Neural progenitor cell (in vitro differentiated cells): ENCODE measurements around the gene PIGQ. TPM values are rescaled to one million over a fixed set of nuclear protein-coding genes. Genes with fewer than 3 reads are reported as not detected.

Experiments used
- DNase-seq: peaks from one replicate; pipeline ENCODE4 v3.0.0-alpha.2; 2016; ENCODE audit warnings: low spot score
- H2AFZ ChIP-seq: fragments of 200-600 bp; sonication (generic); replicated peaks from 2 replicates; pipeline ENCODE4 v1.6.1; 2016; ENCODE audit warnings: antibody characterized with exemption
- H3F3A ChIP-seq: fragments of 200-600 bp; sonication (generic); 2 replicates; pipeline ENCODE4 v1.6.1; 2016; ENCODE audit warnings: antibody characterized with exemption, low read depth
- H3K27ac ChIP-seq: fragments of 200-600 bp; sonication (generic); 2 replicates; pipeline ENCODE4 v1.5.1; 2016; ENCODE audit warnings: mild to moderate bottlenecking
- H3K27me3 ChIP-seq: fragments of 200-600 bp; sonication (generic); 2 replicates; pipeline ENCODE4 v1.6.1; 2016; ENCODE audit warnings: mild to moderate bottlenecking, moderate library complexity
- H3K36me3 ChIP-seq: fragments of 200-600 bp; sonication (generic); 2 replicates; pipeline ENCODE4 v1.5.1; 2016
- H3K4me1 ChIP-seq: fragments of 200-600 bp; sonication (generic); 2 replicates; pipeline ENCODE4 v1.6.1; 2016; ENCODE audit warnings: mixed run types
- H3K4me2 ChIP-seq: fragments of 200-600 bp; sonication (generic); 2 replicates; pipeline ENCODE4 v1.6.1; 2016
- H3K4me3 ChIP-seq: fragments of 200-600 bp; sonication (generic); 2 replicates; pipeline ENCODE4 v1.5.1; 2016
- H3K79me2 ChIP-seq: fragments of 200-600 bp; sonication (generic); 2 replicates; pipeline ENCODE4 v1.6.1; 2016; ENCODE audit warnings: low read depth
- H3K9ac ChIP-seq: fragments of 200-600 bp; sonication (generic); 2 replicates; pipeline ENCODE4 v1.6.1; 2016
- H3K9me3 ChIP-seq: fragments of 200-600 bp; sonication (generic); 2 replicates; pipeline ENCODE4 v1.5.1; 2016; ENCODE audit warnings: low read depth
- H4K20me1 ChIP-seq: fragments of 200-600 bp; sonication (generic); 2 replicates; pipeline ENCODE4 v1.6.1; 2016; ENCODE audit warnings: low read depth
- H3K27ac Mint-ChIP-seq: 3 replicates; pipeline ENCODE4 v1.8.0; 2021; ENCODE audit warnings: mixed read lengths
- H3K27me3 Mint-ChIP-seq: 2 replicates; pipeline ENCODE4 v1.8.0; 2022; ENCODE audit warnings: low read depth, mild to moderate bottlenecking, inconsistent platforms, moderate library complexity, mixed read lengths; ENCODE audit not compliant: insufficient read depth
- H3K36me3 Mint-ChIP-seq: 3 replicates; pipeline ENCODE4 v1.8.0; 2021; ENCODE audit warnings: mixed read lengths
- H3K4me1 Mint-ChIP-seq: 3 replicates; pipeline ENCODE4 v1.8.0; 2021; ENCODE audit warnings: mixed read lengths
- H3K4me3 Mint-ChIP-seq: 3 replicates; pipeline ENCODE4 v1.8.0; 2021; ENCODE audit warnings: mild to moderate bottlenecking, moderate library complexity, mixed read lengths
- H3K9me3 Mint-ChIP-seq: 3 replicates; pipeline ENCODE4 v1.8.0; 2020; ENCODE audit warnings: mixed read lengths
- CTCF ChIP-seq: fragments of 200-600 bp; sonication (generic); IDR thresholded peaks from 2 replicates; pipeline ENCODE4 v1.5.1; 2017; ENCODE audit warnings: antibody characterized with exemption, mild to moderate bottlenecking
- EZH2 ChIP-seq: fragments of 200-600 bp; sonication (generic); IDR thresholded peaks from 2 replicates; pipeline ENCODE4 v1.6.1; 2017; ENCODE audit warnings: antibody characterized with exemption, mild to moderate bottlenecking, moderate library complexity
- EZH2phosphoT487 ChIP-seq: fragments of 200-600 bp; sonication (generic); IDR thresholded peaks from 2 replicates; pipeline ENCODE4 v1.6.1; 2017; ENCODE audit warnings: antibody characterized with exemption
- total RNA-seq: library from RNA; depleted of rRNA; stranded (reverse); fragments of >200 nt; gene quantifications from 2 replicates; pipeline ENCODE4 v1.2.3, GENCODE V29; 2015; ENCODE audit warnings: low replicate concordance

Gene PIGQ
- total RNA-seq, 1 donor from 2014 or later = 16.1 TPM

DNA sequence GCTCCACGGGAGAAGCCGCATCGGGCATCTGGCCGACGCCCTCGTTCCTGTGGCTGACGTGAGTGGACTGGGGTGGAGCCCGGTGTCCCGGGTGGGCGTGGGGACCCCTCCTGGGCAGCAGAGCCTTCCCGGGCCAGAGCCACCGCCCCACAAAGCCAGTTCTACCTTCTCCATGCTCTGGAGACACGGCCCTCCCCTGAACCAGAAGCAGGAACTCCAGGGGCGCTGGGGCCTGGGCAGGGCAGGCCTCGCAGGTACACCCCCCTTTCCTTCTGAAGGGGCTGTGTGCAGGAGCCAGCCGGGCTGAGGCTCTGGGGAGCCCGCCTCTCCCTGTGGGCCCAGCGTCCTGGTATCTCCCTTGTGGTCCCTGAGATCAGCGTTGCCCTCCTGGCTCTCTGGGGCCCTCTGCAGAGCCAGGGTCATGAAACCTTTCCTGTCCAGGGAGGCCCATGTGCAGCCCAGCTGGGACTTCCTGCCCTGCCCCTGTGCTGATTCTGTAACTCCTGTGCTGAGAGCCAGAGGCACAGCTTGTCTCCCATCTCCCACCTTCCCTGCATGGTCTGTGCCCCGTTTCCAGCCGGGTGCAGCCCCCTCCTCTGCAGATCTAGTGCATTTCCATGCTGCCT is 6.5 kb downstream of the PIGQ start:
- no peak overlapping the region for H3K4me3 ChIP-seq
- peaks cover 34% of the 10 kb centered on the region for H4K20me1 ChIP-seq
- H3K27me3 ChIP-seq = no peaks in the 10 kb centered on the region
- H3K4me3 Mint-ChIP-seq = no peak overlapping the region
- H3K9me3 Mint-ChIP-seq = no peaks in the 10 kb centered on the region
- H3K36me3 Mint-ChIP-seq = no peaks in the 10 kb centered on the region
- H3K27ac Mint-ChIP-seq = no peak overlapping the region
- peaks cover 4% of the 10 kb centered on the region for H3F3A ChIP-seq
- H3K4me2 ChIP-seq = no peak overlapping the region
- H3K4me1 Mint-ChIP-seq = peaks cover 10% of the 10 kb centered on the region
- H3K4me1 ChIP-seq = no peaks in the 10 kb centered on the region
- no peak overlapping the region for H2AFZ ChIP-seq
- H3K9ac ChIP-seq = no peak overlapping the region
- H3K27me3 Mint-ChIP-seq = peaks cover 5% of the 10 kb centered on the region
- H3K79me2 ChIP-seq = no peaks in the 10 kb centered on the region
- TF ChIP-seq EZH2phosphoT487 (no peak), EZH2 (no peak), CTCF (no peak)
- H3K27ac ChIP-seq = no peak overlapping the region
- DNase-seq = no peak
- no peaks in the 10 kb centered on the region for H3K36me3 ChIP-seq
- no peaks in the 10 kb centered on the region for H3K9me3 ChIP-seq

- Histone ChIP-seq H3K4me1 (no peaks in the 10 kb centered on the region), H3K9ac (no peak overlapping the region), H3K36me3 (no peaks in the 10 kb centered on the region), H3K27me3 (no peaks in the 10 kb centered on the region), H4K20me1 (peaks cover 31% of the 10 kb centered on the region), H3K4me3 (no peak overlapping the region), H3K79me2 (no peaks in the 10 kb centered on the region), H3K27ac (no peak overlapping the region), H3K4me2 (no peak overlapping the region), H3F3A (peaks cover 4% of the 10 kb centered on the region), H3K9me3 (no peaks in the 10 kb centered on the region), H2AFZ (no peak overlapping the region)
- Mint-ChIP-seq H3K27ac (no peak overlapping the region), H3K36me3 (no peaks in the 10 kb centered on the region), H3K4me3 (no peak overlapping the region), H3K4me1 (peaks cover 5% of the 10 kb centered on the region), H3K9me3 (no peaks in the 10 kb centered on the region), H3K27me3 (peaks cover 2% of the 10 kb centered on the region)
- peak; percentile 72 for DNase-seq
- TF ChIP-seq CTCF = peak; percentile 50
- no peak for TF ChIP-seq EZH2phosphoT487
Measured at GRCh38 chr16:576823-577201, 7.0 kb downstream of the PIGQ start.

GRCh38 chr16:577796-578195 is 8.0 kb downstream of the PIGQ start:
- Histone ChIP-seq H3K27me3 (no peaks in the 10 kb centered on the region), H3K9me3 (no peaks in the 10 kb centered on the region), H3K4me2 (no peak overlapping the region), H3K27ac (no peak overlapping the region), H3F3A (peaks cover 5% of the 10 kb centered on the region), H3K9ac (no peak overlapping the region), H2AFZ (no peak overlapping the region), H3K79me2 (no peaks in the 10 kb centered on the region), H3K36me3 (no peaks in the 10 kb centered on the region), H4K20me1 (peaks cover 29% of the 10 kb centered on the region), H3K4me1 (no peaks in the 10 kb centered on the region), H3K4me3 (no peak overlapping the region)
- no peaks in the 10 kb centered on the region for H3K9me3 Mint-ChIP-seq
- TF ChIP-seq EZH2 = no peak
- TF ChIP-seq EZH2phosphoT487 = no peak
- no peak for TF ChIP-seq CTCF
- no peak overlapping the region for H3K27ac Mint-ChIP-seq
- H3K27me3 Mint-ChIP-seq = peaks cover 2% of the 10 kb centered on the region
- peaks cover 3% of the 10 kb centered on the region for H3K4me1 Mint-ChIP-seq
- DNase-seq = no peak
- H3K36me3 Mint-ChIP-seq = no peaks in the 10 kb centered on the region
- no peak overlapping the region for H3K4me3 Mint-ChIP-seq
